ES-I3 (cell line): Measurements from ENCODE around the gene TMCO4.
"Not testable (repeated sequence)": the region's sequence is repeated elsewhere in the genome, so short reads cannot be mapped to it uniquely, and the experiment has no call there.

Source experiments
- H3K36me3 ChIP-seq: 2 replicates; pipeline ENCODE4 v1.6.1; 2013; ENCODE audit warnings: mild to moderate bottlenecking, low read length, control low read depth, moderate library complexity; ENCODE audit not compliant: insufficient read depth
- H3K4me1 ChIP-seq: 2 replicates; pipeline ENCODE4 v1.6.1; 2013; ENCODE audit warnings: mild to moderate bottlenecking, control low read depth, low read length; ENCODE audit not compliant: insufficient read depth
- H3K9ac ChIP-seq: 2 replicates; pipeline ENCODE4 v1.6.1; 2013; ENCODE audit warnings: low read depth, mild to moderate bottlenecking, low read length, moderate library complexity
- H3K9me3 ChIP-seq: 2 replicates; pipeline ENCODE4 v1.6.1; 2013; ENCODE audit warnings: mild to moderate bottlenecking, low read length, moderate library complexity; ENCODE audit not compliant: control insufficient read depth, insufficient read depth

The TMCO4 gene

DNA sequence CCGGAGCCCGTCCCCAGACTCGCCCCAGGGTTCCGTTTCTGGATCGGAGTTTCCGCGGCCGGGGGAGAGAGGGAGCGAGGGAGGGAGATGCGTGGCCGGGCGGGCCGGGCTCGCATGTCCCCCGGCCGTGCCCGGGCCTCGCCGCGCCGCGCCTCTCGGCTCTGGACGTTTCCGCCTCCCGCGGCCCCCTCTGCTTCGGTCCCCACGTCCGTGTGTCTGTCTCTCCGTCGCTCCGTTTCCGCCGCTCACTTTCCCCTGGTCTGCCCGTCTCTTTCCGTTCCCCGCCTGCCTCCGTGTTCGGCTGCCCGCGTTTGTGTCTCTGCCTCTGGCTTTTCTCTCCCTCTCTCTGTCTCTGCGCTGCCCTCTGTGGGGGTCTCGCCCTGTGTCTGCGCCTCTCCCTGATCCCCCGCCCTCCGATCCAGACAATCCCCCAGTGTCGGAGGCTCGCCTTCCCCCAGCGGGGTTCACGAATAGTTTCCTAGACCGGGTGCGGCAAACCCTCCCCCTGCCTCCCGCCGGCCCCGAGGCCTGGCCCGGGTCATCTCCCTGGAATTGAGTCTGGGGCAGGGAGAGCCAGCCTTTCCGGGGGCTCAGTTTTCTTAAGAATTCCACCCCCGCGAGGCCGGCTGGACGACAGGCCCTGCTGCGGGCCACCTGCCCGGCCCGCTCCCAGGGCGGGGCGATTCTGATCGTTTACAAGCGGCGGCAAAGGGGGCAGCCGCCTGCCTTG, 154.9 kb downstream of the TMCO4 start:
- peak overlapping the region; percentile 83 for H3K9ac ChIP-seq
- no peaks in the 10 kb centered on the region for H3K9me3 ChIP-seq
- peaks cover 9% of the 10 kb centered on the region for H3K4me1 ChIP-seq
- no peaks in the 10 kb centered on the region for H3K36me3 ChIP-seq

DNA sequence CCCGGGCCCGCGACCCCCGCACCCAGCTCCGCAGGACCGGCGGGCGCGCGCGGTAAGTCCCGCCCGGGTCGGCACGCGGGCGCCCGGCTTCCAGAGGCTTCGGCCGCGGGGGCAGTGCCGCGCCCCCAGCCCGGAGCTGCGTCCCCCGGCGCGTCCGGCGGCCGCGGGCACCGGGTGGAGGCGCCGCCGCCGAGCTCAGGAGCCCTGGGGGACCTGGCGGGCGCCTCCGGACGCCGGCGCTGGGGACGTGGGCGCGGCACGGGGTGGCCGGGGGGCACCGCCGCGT, 155.4 kb downstream of the TMCO4 start:
- Histone ChIP-seq H3K4me1 (peaks cover 9% of the 10 kb centered on the region), H3K9me3 (no peaks in the 10 kb centered on the region), H3K9ac (peak overlapping the region; percentile 83; the same call in 1 of the 2 replicates), H3K36me3 (no peaks in the 10 kb centered on the region)

DNA sequence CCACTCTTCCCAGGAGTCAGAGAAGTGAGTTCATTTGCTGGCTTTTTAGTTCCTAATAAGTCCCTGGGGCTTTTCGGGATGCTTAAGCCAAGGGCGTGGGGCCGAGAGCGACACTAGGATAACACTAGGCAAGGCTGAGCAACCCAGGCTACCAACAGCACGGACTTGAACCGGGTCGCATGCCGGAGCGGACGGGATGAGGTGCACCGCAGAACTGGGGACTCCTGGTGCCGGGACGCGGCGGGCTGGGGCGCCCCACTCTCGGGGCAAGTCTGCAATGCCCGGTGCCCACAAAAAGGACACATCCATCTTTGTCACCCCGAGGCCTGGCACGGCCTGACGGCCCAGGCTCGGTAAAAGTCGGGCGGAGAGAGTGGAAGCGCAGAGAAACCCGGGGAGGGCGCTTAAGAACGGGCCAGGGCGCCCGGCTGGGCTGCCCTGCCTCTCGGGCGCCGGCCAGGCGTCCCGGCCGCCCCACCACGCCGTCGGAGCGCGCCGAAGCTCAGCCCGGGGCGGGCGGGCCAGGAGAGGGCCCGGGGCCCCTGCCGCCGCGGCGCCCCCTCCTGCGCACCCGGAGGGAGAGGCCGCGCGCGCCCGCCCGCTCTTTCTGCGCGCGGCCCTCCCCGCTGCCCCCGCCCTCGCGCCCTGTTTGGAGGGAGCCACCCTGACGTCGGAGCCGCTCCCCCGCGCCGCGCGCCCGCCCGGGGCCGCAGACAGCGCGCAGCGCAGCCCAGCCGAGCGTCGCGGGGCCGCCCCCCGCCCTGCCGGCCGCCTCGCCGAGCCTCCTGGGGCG, 155.9 kb downstream of the TMCO4 start, which contains the start of gene NBL1:
NBL1 (plus strand) TSS at position 710 of the 793 bp plus-strand sequence. CDS start 10,720 bp downstream, outside the sequence.
- no peaks in the 10 kb centered on the region for H3K36me3 ChIP-seq
- no peaks in the 10 kb centered on the region for H3K9me3 ChIP-seq
- peaks cover 9% of the 10 kb centered on the region for H3K4me1 ChIP-seq
- peak within 1 kb of the TSS; percentile 83 for H3K9ac ChIP-seq

DNA sequence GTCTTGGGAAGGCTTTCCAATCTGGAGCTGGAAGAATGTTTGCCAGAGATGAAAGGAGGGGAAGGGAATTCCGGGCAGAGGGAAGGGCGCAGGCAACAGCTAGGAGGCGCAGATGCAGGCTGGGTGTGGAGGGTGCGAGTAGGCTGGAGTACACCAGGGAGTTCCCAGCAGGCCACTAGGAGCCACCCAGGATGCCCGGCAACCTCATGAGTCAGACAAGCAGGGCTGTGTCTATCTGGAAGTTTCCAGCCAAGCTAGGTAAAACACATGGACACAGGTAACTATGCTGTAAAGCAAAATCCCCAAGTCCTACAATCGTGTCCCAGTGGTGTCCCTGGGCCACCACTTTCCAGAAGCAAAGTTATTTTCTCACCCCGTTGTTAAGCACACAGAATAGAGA, 156.6 kb downstream of the TMCO4 start:
- H3K4me1 ChIP-seq, result peaks cover 9% of the 10 kb centered on the region

DNA sequence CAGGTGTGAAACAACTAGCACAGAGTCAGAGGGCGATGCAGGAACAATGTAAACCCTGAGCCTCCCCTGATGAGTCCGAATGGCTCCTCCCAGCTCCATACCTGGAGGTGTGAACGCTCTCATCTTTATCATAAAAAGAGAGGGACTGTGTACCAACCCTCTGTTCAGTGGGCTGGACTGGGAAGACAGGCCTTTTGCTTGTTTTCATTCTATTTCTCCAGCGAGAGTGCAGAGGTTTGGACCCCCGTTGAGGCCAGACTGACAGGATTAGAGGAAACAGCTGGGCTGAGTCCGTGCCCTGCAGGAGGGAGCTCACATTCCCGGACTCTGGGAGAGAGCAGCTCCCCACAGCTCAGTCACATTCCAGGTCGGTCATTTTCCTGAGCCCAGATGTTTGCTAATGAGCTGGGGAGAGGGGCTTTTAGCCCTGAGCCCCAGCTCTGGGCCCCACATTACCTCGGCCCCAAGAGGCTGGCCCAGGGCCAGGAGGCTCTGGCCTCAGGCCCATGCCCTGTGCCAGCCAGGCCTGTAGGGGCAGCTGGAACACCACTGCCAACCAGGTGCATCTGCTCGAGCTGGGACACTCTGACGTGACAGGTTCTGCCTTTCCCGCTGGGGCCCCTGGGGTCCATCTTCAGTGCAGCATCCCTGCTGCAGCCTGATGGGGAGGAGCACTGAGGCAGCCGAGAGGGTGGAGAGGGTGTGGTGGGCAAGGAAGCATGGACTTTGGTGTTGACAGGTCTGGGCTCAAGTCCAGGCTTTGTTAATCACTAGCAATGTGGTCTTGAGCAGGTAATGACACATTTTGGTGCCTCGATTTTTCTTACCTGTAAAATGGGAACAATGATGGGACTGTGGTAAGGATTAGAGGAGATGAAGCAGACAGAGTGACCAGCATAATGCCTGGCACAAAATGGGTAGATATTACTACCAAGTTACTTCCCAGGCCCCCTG, 159.1 kb downstream of the TMCO4 start:
- Histone ChIP-seq H3K9ac (no peak overlapping the region), H3K9me3 (no peaks in the 10 kb centered on the region), H3K36me3 (no peaks in the 10 kb centered on the region), H3K4me1 (peaks cover 9% of the 10 kb centered on the region)

More for the DNA sequence above, 156.6 kb downstream of the TMCO4 start:
- H3K36me3 ChIP-seq, result no peaks in the 10 kb centered on the region
- H3K9me3 ChIP-seq, result no peaks in the 10 kb centered on the region
- H3K9ac ChIP-seq, result 0 out of 2 replicates have a peak overlapping the region, but pooled peaks have one; percentile 83

DNA sequence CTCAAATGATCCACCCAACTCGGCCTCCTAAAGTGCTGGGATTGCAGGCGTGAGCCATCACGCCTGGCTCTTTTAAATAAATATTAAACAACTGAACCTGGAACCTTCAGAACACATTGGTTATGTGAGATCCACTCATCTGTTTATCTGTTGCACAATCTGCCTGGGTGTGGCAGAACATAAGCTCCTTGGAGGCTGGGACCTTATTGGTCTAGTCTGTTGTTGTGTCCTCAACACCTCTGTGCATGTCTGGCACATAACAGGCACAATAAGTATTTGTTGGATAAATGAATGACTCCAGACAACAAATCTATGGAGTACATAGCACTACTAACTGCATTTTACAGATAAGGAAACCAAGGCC, 159.7 kb downstream of the TMCO4 start:
- H3K9ac ChIP-seq, result no peak overlapping the region
- H3K9me3 ChIP-seq, result no peaks in the 10 kb centered on the region
- peaks cover 9% of the 10 kb centered on the region for H3K4me1 ChIP-seq
- no peaks in the 10 kb centered on the region for H3K36me3 ChIP-seq

DNA sequence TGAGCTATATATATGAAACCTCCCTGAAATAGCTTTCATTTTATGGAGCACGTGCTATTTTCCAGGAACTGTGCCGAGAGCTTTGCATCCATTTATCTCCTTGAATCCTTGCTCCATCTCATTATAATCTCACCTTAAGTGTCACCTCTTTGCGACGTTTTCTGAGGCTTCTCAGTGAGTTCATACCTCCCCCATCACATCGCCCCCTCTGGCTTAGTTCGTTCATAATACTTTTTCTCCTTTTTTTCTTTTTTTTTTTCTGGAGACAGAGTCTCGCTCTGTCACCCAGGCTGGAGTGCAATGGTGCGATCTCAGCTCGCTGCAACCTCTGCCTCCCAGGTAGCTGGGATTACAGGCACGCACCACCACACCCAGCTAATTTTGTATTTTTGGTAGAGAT, 160.5 kb downstream of the TMCO4 start:
- not testable (repeated sequence) for H3K4me1 ChIP-seq, H3K9ac ChIP-seq, H3K36me3 ChIP-seq, H3K9me3 ChIP-seq

DNA sequence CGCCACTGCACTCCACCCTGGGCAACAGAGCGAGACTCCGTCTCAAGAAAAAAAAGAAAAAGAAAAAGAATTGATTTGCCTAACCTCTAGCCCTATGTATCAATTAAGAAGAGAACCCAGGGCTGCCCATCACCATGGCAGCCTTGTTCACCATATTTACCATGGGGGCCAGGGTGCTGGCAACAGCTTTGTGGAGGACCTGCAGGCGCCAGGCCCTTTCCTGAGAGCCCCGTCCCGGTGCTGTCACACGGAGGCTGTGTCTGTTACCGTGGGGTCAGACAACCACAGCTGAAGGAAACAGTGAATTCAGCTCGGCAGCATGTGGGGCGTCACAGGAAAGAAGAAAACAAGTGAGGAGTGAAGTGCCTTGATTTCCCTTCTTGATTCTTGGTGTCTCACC, 162.1 kb downstream of the TMCO4 start:
- Histone ChIP-seq H3K4me1 (peaks cover 9% of the 10 kb centered on the region), H3K36me3 (no peaks in the 10 kb centered on the region), H3K9ac (no peak overlapping the region), H3K9me3 (no peaks in the 10 kb centered on the region)

DNA sequence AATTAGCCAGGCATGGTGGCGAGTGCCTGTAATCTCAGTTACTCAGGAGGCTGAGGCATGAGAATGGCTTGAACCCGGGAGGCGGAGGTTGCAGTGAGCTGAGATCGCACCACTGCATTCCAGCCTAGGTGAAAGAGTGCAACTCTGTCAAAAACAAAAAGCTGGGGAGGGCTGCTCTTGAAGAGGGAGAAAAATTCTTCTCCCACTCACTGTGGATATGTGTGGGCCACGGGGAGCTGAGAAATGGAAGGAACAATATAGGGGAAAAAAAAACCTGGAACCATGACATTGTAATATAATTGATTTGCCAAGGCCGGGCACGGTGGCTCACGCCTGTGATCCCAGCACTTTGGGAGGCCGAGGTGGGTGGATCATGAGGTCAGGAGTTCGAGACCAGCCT, 163.0 kb downstream of the TMCO4 start:
- not testable (repeated sequence) for H3K9ac ChIP-seq, H3K4me1 ChIP-seq, H3K9me3 ChIP-seq

DNA sequence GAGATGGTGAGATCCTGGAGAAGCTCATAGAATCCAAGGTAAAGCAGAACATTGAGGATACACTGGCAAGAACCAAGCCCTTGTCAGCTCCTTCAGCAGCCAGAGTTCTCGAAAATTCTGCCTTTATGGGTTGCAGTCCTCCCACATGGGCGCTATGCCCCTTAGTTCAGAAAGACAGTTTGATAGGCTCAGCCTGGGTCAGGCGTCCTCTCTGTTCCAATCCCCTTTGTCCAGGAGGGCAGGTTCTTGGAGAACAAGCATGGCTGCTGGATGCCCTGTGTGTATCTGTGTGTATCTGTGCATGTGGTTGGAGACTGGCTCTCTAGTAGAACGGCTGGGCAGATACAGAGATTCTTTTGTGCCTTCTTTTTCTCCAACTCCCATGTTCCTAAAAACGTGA, 163.7 kb downstream of the TMCO4 start:
- Histone ChIP-seq H3K9ac (no peak overlapping the region), H3K36me3 (no peaks in the 10 kb centered on the region), H3K9me3 (no peaks in the 10 kb centered on the region), H3K4me1 (peaks cover 9% of the 10 kb centered on the region)

More for the DNA sequence above, 163.0 kb downstream of the TMCO4 start:
- H3K36me3 ChIP-seq, result not testable (repeated sequence)

DNA sequence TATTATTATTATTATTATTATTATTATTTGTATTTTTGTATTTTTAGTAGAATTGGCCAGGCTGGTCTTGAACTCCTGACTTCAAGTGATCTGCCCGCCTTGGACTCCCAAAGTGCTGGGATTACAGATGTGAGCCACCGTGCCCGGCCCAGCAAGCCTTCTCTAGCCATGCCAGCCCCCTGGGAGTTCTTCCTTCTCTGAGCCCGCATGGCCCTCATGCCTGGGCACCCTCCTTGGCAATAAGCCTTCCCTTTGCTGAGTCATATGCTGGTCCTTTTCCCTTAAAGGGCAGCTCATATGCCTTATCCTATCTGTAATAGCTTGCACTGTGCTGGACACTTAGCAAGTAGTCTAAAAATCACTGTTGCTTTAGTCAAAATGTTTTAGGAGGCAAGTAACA, 164.1 kb downstream of the TMCO4 start:
- no peaks in the 10 kb centered on the region for H3K36me3 ChIP-seq
- H3K4me1 ChIP-seq, result peaks cover 8% of the 10 kb centered on the region
- H3K9ac ChIP-seq, result no peak overlapping the region
- H3K9me3 ChIP-seq, result no peaks in the 10 kb centered on the region

DNA sequence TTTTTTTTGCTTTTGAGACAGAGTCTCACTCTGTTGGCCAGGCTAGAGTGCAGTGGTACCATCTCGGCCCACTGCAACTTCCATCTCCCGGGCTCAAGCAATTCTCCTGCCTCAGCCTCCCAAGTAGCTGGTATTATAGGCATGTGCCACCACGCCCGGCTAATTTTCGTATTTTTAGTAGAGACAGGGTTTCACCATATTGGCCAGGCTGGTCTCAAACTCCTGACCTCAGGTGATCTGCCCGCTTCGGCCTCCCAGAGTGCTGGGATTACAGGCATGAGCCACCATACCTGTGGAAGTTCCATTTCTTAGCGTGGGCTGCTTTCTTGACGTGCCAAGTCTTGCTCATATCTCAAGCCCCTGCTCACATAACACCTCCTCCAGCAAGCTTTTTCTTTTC, 164.7 kb downstream of the TMCO4 start:
- H3K36me3 ChIP-seq, H3K4me1 ChIP-seq, H3K9me3 ChIP-seq, H3K9ac ChIP-seq: not testable (repeated sequence)

DNA sequence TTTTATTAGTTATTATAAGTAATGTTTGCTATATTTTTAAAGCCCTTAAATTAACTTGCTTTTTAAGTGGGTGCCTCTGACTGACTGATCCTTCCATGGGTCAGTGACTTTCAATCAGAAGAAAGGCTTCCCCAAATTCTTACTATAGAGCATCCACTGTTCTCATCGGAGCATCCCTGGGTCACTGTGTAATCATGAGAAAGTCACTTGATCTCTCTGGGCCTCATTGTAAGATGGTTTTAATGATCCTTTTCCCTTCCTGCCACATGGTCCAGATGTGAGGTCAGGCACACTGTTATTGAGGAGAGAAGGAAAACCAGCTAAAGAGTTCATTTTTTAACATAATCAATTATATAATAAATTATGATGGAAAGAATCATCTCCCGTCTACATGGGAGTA, 166.6 kb downstream of the TMCO4 start:
- Histone ChIP-seq H3K9me3 (no peaks in the 10 kb centered on the region), H3K9ac (no peak overlapping the region), H3K4me1 (peaks cover 16% of the 10 kb centered on the region), H3K36me3 (no peaks in the 10 kb centered on the region)
